NCI-H524 (cell line): ENCODE measurements around the gene KRTAP22-2.

Source experiments
- DNase-seq, 2 experiments: peaks; one replicate each; lab custom pipeline; 2025; lab: John Stamatoyannopoulos, UW

Gene KRTAP22-2

GRCh38 chr21:30563072-30563471, 27.1 kb downstream of the KRTAP22-2 start:
- no peak for DNase-seq

- DNase-seq, result no peak
Observed at GRCh38 chr21:30561957-30562356, 28.2 kb downstream of the KRTAP22-2 start.

GRCh38 chr21:30561264-30561895, 28.8 kb downstream of the KRTAP22-2 start, which contains the start of gene KRTAP19-7:
KRTAP19-7 (minus strand) TSS chr21:30561314; CDS start chr21:30561289, 25 bp downstream.
- DNase-seq, result no peak

- DNase-seq, result no peak
Observed at GRCh38 chr21:30555095-30555494, 35.1 kb downstream of the KRTAP22-2 start.

GRCh38 chr21:30552782-30553181, 37.4 kb downstream of the KRTAP22-2 start:
- no peak for DNase-seq

GRCh38 chr21:30541764-30542163, 48.4 kb downstream of the KRTAP22-2 start, which contains the start of gene KRTAP19-6:
KRTAP19-6 (minus strand) TSS chr21:30541864; CDS start chr21:30541833, 31 bp downstream.
- DNase-seq, result no peak
